SK-N-SH (cell line): ENCODE measurements around the gene C6orf132.
A peak's percentile ranks its signal among the peaks of the same experiment; 100 is the strongest.

Source experiments
- CHD2 ChIP-seq: fragments of 150-350 bp; IDR thresholded peaks from 2 replicates; pipeline ENCODE4 v1.6.1; 2018; ENCODE audit warnings: low read length; ENCODE audit not compliant: partially characterized antibody
- ELF1 ChIP-seq: IDR thresholded peaks from 2 replicates; pipeline ENCODE4 v1.4.0; 2012
- GABPA ChIP-seq: IDR thresholded peaks from 2 replicates; pipeline ENCODE4 v1.4.0; 2012; ENCODE audit warnings: low read depth, mild to moderate bottlenecking
- MEF2A ChIP-seq: IDR thresholded peaks from 2 replicates; pipeline ENCODE4 v1.4.0; 2012; ENCODE audit warnings: low read depth, borderline replicate concordance
- POLR2AphosphoS5 ChIP-seq: IDR thresholded peaks from 2 replicates; pipeline ENCODE4 v1.6.1; 2012; ENCODE audit warnings: low read depth, low read length
- RAD21 ChIP-seq: IDR thresholded peaks from 2 replicates; pipeline ENCODE4 v1.6.1; 2012; ENCODE audit warnings: mild to moderate bottlenecking, low read length
- SIN3A ChIP-seq: IDR thresholded peaks from 2 replicates; pipeline ENCODE4 v1.6.1; 2012; ENCODE audit warnings: low read depth, mild to moderate bottlenecking, low read length, moderate library complexity, borderline replicate concordance
- SMC3 ChIP-seq: IDR thresholded peaks from 2 replicates; pipeline ENCODE4 v1.6.1; 2012; ENCODE audit warnings: low read depth, low read length, improper control_type of control experiment
- TEAD4 ChIP-seq: IDR thresholded peaks from 2 replicates; pipeline ENCODE4 v1.4.0; 2012; ENCODE audit warnings: mild to moderate bottlenecking, borderline replicate concordance; ENCODE audit not compliant: insufficient read depth
- TF ChIP-seq, protein P1 (sequence below): fragments of 200-600 bp; sonication (generic); IDR thresholded peaks from 2 replicates; pipeline ENCODE4 v1.6.1; 2017; ENCODE audit warnings: antibody characterized with exemption, mild to moderate bottlenecking, moderate library complexity
- TF ChIP-seq, protein P2 (sequence below): IDR thresholded peaks from 2 replicates; pipeline ENCODE4 v1.6.1; 2012; ENCODE audit warnings: mild to moderate bottlenecking, low read depth, low read length, moderate library complexity

DNA sequence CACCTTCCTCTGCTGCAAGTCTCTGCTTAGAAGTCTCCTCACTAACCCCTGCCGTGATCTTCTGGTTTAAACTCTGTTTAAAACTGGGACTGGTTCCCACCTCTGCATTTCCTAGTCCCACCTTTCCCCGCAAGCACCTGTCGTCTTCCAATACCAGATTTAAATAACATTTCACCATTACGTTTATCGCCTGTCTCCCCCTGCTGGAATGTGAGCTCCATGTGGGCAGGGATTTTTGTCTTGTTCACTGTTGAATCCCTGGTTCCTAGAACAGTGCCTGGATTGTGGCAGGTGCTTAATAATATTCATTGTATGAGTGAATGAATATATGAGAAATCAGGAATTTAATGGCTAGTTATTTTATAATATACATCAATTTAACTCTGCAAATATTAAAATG is 33.4 kb upstream of the C6orf132 start:
- TF ChIP-seq SMC3 (no peak), ELF1 (no peak), SIN3A (no peak), CHD2 (no peak), TEAD4 (no peak), RAD21 (no peak), POLR2AphosphoS5 (no peak), GABPA (no peak), MEF2A (no peak)
- TF ChIP-seq, protein P1, sequence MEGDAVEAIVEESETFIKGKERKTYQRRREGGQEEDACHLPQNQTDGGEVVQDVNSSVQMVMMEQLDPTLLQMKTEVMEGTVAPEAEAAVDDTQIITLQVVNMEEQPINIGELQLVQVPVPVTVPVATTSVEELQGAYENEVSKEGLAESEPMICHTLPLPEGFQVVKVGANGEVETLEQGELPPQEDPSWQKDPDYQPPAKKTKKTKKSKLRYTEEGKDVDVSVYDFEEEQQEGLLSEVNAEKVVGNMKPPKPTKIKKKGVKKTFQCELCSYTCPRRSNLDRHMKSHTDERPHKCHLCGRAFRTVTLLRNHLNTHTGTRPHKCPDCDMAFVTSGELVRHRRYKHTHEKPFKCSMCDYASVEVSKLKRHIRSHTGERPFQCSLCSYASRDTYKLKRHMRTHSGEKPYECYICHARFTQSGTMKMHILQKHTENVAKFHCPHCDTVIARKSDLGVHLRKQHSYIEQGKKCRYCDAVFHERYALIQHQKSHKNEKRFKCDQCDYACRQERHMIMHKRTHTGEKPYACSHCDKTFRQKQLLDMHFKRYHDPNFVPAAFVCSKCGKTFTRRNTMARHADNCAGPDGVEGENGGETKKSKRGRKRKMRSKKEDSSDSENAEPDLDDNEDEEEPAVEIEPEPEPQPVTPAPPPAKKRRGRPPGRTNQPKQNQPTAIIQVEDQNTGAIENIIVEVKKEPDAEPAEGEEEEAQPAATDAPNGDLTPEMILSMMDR = peak; percentile 31
- TF ChIP-seq, protein P2, sequence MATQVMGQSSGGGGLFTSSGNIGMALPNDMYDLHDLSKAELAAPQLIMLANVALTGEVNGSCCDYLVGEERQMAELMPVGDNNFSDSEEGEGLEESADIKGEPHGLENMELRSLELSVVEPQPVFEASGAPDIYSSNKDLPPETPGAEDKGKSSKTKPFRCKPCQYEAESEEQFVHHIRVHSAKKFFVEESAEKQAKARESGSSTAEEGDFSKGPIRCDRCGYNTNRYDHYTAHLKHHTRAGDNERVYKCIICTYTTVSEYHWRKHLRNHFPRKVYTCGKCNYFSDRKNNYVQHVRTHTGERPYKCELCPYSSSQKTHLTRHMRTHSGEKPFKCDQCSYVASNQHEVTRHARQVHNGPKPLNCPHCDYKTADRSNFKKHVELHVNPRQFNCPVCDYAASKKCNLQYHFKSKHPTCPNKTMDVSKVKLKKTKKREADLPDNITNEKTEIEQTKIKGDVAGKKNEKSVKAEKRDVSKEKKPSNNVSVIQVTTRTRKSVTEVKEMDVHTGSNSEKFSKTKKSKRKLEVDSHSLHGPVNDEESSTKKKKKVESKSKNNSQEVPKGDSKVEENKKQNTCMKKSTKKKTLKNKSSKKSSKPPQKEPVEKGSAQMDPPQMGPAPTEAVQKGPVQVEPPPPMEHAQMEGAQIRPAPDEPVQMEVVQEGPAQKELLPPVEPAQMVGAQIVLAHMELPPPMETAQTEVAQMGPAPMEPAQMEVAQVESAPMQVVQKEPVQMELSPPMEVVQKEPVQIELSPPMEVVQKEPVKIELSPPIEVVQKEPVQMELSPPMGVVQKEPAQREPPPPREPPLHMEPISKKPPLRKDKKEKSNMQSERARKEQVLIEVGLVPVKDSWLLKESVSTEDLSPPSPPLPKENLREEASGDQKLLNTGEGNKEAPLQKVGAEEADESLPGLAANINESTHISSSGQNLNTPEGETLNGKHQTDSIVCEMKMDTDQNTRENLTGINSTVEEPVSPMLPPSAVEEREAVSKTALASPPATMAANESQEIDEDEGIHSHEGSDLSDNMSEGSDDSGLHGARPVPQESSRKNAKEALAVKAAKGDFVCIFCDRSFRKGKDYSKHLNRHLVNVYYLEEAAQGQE = no peak
